Sigmoid colon (tissue), 4 donors: ENCODE data around the gene RPTOR.

Source experiments
- POLR2AphosphoS5 ChIP-seq, 4 donors: sonication (generic); formaldehyde crosslinking; IDR thresholded peaks; one replicate each; pipeline ENCODE4 v1.6.1; 2017; ENCODE audit warnings: antibody characterized with exemption in 4 of 4
- TF ChIP-seq, protein P1 (sequence below), 4 experiments: fragments of 450-650 bp in 3 of 4; fragments of 200-600 bp in 1 of 4; IDR thresholded peaks; one replicate each; pipeline ENCODE4 v1.5.1; 2016 to 2019; ENCODE audit warnings: antibody characterized with exemption in 4 of 4, mild to moderate bottlenecking in 3 of 4, moderate library complexity in 2 of 4

DNA sequence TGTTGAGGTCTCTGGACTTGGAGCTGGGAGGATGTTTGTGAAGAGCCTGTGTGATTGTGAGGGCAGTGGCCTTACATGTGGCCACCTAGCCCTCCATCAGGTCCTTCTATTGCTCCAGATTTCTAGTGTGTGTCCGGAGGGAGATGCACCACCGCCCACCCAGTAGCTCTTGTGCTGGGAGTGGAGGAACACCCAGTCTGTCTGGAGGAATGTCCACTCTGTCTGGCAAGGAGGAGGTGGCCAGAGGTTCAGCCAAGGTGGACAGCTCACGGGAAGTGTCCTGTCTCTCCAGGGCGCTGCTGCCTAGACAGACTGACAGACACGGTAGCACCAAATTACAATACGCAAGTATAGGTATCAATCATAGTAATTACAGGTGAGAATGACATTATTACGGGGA, 10.6 kb downstream of the RPTOR start:
- TF ChIP-seq, protein P1, sequence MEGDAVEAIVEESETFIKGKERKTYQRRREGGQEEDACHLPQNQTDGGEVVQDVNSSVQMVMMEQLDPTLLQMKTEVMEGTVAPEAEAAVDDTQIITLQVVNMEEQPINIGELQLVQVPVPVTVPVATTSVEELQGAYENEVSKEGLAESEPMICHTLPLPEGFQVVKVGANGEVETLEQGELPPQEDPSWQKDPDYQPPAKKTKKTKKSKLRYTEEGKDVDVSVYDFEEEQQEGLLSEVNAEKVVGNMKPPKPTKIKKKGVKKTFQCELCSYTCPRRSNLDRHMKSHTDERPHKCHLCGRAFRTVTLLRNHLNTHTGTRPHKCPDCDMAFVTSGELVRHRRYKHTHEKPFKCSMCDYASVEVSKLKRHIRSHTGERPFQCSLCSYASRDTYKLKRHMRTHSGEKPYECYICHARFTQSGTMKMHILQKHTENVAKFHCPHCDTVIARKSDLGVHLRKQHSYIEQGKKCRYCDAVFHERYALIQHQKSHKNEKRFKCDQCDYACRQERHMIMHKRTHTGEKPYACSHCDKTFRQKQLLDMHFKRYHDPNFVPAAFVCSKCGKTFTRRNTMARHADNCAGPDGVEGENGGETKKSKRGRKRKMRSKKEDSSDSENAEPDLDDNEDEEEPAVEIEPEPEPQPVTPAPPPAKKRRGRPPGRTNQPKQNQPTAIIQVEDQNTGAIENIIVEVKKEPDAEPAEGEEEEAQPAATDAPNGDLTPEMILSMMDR (IDR thresholded peaks at IDR 0.05) = no peak
- TF ChIP-seq POLR2AphosphoS5 (IDR thresholded peaks at IDR 0.05) = no peak
